HG03097 (cell line): Measurements from ENCODE around the gene TTLL6.

Experiments
- ATAC-seq: cut with Tn5 transposase; IDR thresholded peaks from one replicate; pipeline ENCODE4 v1.9.1; 2021; ENCODE audit not compliant: unreplicated experiment, low FRiP score

Gene TTLL6

DNA sequence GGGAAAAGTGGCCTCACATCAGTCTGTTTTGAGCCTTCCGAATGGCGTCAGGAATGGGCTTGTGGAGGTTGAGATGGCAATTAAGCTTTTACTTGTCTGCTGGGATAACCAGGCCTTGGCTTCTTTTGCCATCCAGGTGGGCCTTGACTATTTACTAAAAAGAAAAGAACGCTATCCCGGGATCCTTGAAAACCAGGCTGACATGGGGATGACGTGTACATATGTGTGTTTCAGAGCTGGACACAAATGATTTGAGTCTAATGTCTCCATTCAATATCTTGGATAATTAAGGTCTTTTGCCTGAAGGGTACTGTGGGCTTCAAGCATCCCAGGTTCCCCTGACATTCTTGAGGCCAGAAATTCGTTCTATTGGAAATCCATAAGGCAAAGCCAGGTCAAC is 55.9 kb downstream of the TTLL6 start:
- ATAC-seq, result no peak

DNA sequence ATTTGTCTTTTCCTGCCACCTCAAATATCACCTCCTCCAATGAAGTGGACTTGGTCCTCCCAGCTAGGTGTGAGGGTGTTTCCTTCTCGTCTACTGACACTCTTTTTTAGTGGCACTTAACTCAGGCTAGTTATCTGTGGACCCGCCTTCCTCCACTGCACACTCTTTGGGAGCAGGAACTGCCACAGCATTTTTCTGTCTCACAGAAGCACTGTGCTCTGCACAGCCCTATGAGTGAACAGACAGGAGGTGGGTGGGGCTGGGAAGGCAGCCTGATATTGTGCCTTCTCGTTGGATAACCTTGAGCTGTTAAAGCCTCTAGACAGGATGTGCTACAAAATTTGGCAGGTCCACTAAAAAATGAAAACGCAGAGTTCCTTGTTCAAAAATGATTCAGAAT is 56.6 kb downstream of the TTLL6 start:
- no peak for ATAC-seq

DNA sequence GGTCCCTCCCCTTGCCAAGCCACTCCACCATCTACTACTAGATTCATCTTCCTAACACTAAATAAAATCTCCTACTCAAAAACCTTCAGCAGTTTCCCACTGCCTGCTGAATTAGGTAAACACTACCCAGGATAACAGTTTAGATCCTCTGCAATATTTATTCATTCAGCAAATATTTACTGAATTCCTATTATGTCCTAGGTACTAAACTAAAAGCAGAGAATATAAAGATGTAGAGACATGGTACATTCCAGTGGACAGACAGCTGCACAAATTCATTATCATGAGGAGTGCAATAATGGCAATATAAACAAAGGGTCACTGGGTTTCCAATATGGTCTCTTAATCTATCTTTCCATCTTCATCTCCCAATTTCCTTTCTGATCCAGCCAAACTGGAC is 57.7 kb downstream of the TTLL6 start:
- ATAC-seq, result no peak

DNA sequence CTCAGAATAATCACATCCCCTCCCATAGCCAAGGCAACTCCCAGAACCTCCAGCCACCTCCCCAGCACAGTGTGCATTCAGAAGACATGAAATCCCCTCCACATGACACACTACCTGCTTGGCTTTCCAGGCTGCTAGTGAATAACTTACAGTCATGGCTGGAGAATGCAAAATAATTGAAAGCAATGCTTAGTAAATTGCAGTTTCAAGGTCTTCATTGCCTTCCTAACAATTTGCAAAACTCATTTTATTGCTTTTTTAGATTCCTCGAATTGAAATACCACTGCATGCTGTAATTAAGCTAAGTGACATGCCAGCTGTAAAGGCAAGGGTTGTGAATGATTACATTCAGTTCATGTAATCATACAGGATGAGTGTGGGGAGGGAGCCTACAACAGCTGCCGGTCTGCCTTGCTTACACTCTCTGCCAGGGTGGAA is 59.5 kb downstream of the TTLL6 start:
- no peak for ATAC-seq

DNA sequence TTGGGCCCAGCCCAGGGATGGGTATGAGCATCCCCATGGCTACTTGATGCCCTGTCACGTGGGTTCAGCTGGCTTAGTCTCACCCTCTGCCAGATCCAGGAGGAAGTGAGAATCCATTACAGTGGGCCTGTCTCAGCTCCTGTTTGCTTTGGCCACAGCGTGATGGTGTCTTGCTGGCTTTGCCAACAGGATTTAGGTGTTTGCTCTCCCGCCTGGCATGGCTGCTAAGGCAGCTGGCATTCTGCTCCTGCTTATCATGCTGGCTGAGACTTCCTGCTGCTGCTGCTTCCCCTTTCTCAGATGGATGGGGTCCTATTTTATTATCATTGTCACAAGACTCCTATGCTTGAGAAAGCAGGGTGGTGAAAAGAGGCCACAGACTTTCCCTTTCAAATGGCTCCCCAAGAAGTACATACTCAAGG is 60.2 kb downstream of the TTLL6 start:
- no peak for ATAC-seq

DNA sequence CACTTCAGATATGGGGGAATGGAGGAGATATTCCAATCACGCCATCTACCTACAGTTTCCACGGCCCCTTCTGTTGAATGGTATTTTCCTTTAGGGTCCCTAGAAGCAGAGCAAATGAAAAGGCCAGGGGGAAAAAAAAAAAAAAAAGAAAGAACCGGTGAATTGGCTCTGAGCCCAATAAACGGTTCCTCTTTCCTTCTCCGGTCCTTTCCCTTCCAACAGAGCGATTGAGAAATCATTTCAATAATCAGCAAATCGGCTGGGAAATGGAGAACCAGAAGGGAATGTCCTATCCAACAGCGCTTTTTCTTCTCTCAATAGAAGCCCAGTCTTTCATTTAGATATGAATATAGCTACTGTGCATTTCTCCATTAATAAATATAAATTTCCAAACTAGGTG is 61.7 kb downstream of the TTLL6 start:
- no peak for ATAC-seq

DNA sequence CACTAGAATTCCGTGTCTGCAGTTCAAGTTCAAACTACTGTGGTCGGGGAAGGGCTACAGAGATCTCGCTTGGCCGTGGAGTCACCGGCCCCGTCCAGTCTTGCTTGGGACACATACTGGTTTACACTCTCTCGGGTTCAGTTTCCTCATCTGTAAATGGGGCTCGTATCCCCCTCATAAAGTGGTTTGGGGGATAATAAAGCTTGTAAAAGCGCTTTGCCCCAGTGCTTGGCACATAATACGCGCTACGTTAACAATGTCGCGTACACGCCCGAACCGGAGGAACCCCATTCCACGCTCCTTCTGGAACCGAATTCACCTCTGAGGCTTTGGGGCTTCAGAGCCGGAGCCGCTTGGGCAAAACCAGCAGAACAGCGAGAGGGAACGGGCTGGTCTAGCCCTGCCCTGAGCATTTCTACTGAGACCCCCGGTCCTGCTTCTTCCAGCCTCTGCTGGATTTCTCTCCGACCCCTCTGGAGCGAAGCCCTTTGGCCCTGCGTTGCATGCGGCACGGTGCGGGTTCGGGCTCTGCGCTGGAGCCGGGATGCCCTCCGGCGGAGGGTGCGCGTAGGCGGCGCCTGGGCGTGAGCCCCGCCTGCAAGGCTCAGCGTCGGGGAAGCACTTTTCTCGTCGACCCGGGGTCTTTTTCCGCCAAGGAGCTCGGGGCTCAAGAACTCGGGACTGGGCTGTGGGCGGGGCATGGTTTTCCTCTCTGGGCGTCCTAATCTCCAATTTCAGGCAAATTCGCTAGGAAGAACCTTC is 62.3 kb downstream of the TTLL6 start:
- no peak for ATAC-seq

DNA sequence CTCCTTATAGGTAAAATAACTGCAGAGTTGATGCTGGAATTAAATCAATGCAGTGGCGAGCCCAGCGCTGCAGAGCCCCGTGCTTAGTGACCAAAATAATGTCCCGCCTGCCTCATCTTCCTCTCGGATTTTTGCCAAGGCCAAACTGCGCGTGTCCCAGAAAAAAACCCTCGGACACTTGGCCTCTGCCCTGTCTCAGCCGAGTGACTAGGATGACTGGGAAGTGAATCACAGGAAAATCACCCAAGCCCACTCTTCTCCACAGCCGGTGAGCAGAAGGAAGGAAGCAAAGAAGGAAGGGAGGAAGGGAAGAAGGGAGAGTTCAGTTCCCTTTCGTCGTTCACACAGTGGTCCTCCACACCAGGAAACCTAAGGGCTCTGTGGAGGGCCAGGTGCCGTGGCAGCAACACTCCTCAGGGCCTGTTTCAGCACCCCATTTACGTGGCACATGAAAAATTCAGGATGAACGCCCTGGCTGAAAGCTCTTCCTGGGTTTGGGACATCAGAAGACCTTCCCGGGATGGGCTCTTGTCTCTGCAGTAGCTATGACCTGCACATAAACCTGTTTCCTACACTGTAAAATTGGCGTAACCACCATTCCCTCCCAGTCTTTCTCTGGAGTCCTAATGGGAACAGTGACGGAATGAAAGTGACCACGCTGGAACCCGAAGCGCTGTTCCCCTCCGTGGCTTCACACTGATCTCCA is 63.1 kb downstream of the TTLL6 start:
- no peak for ATAC-seq

DNA sequence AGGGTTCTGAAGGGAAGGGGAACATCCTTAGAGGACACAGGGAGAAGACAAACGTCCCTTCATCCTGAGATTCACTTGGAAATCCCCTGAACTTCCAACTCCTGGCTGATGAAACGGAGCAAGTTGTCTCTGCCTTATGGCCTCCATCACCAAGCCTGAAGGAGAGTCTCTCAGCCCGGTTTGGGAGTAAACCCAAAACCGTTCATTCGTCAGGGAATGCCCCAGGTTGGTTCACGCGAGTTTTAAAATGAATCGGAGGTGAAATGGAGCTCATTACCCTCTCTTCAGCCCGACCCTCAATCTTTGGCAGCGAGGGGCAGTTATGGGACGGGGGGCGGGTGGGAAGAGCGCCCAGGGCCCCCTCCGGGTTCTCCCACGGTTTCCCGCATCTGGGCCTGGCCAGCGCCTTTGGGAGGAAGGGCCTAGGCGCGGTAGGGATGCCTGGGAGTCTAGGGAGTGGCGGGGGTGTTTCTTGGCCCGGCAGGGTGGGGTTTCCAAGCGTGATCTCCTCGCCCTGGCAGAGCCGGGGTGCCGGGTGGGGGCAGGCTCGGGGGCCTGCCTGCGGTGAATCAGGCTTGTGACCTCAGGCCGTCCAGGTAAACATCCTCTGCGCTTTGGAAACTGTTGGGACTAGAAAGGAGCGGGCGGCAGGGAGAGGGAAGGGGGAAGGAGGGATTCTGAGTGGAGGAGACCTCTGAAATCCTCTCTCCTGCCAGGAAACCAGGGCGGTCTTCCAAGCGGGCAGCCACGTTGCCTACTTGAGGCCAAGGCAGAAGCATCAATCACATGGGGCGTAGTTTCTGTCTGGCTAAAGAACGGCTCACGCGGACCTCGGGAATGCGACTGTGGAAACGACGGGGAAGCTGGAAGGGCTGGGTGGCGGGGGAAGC is 64.4 kb downstream of the TTLL6 start:
- no peak for ATAC-seq

DNA sequence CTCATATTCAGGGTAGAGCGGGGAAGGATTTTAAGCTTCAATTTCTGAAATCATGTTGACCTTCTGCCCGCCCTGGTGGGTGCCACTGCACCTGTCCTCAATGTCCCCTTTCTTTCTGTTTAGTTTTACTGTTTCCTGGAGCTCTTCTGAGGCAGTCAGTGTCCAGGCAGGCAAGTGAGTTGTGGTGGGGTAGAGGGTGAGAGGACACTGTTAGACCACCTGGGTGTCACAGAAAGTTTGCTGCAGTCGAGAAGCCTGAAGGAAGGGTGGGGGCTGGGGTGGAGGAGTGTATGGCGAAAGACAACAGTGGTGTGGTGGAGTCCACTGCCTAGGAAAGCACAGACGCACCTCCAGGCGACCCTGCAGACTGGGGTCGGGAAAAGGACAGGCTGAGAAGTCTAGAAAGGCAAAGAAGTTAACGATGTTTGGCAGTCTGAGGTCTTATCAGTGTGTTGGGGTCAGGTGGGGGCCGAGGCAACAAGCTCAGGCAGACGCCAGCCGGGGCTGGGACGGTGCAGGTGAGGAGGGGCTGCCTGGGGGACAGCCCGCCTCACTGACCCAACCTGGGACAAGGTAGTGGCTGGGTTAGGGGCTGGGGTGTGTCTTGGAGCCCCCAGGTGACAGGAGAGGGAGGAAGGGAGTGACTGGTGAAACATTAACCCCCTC is 65.2 kb downstream of the TTLL6 start:
- ATAC-seq, result no peak

DNA sequence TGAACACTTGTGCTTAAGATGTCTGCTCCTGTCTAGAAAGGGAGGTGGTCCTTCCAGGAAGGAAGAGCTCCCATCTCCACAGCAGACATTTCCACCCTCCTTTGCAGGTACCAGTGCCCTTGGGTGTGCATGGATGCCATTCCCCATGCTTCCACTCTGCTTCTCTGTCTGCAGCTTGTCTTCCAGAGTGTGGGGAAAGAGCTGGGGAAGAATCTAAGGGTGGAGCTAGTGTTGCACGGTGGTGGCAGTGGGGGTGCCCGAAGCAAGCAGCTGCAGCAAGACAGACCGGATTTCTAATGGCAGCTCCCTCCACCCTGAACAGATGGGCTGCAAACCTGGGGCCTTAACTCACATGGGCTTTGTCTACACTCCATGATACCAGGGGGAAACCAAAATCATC is 65.9 kb downstream of the TTLL6 start:
- ATAC-seq, result no peak

DNA sequence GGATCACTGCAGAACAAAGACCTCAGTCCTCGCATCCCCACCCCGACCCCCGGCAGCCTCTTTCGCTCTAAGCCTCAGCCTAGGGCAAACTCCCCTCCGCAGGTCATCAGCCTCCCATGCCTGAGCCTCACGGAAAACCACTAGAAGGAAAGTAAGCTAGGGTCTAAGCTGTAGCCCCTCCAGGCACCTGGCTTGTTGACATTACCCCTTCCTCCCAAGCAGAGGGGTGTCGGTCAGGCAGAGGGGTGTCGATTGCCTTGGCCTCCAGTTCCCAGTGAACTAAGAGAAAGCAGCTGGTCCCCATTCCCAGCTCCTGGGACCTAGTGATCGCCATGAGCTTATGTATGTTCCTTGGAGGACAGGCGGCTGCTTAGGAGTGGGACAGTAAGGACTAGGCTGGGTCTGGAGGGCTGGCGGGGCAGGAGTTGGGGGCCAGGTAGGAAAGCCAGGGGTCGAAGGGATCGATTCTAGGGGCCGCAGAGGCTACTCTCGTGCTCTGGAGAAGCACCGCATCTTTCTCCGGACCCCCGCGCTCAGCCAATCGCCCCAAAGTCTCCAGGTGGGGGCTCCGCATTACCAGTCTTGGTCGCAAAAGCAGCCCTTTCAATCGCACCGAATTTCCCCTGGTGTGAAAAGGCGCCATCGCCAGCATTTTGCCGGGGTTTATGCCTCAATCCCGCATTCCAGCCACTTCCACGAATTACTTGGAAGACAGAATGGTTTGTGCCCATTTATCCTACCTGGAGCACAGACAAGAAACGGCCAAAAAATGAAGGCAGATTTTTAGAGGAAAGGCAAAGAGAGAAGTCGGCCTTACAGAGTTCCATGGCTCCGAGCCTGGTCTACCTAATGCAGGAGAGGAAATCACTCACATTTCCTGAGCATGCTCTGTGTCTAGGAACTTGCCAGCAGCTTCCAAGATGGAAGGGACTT is 67.1 kb downstream of the TTLL6 start:
- no peak for ATAC-seq

DNA sequence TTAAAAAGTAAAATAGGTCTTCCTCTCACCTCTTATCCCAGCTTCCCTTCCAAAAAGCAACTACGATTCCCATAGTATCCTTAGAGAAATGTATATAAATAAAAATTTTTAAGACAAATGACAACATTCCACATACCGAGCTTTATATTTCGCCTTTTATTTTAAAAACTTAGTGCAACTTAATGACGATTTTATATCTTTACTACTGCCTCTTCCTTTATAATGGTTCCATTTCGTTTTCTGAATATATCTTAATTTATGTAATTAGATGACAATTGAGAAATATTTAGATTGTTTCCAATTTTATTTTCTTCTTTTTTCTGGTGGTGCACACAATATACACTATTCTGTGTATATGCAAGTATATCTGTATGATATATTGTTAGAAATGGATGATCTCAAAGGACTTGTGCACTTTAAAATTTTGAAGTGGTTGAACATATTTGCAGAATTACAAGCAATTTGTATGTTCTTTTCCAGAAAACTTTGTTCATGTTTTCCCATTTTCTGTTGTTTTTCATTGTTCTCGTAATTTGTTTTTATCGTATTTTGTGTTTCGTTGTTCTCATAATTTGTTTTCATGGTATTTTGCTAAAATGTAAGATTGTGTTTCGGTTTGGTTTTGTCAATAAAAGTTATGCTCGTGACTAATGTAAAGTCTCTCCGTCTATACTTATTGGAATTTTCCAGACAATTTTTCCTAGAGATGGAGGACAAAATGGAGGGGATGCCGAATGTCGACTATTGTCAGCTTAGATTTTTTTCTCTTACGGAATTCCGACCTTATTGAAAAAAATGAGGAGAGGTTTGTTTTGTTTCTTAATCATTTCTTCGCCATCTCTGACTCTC is 68.1 kb downstream of the TTLL6 start:
- ATAC-seq, result no peak

DNA sequence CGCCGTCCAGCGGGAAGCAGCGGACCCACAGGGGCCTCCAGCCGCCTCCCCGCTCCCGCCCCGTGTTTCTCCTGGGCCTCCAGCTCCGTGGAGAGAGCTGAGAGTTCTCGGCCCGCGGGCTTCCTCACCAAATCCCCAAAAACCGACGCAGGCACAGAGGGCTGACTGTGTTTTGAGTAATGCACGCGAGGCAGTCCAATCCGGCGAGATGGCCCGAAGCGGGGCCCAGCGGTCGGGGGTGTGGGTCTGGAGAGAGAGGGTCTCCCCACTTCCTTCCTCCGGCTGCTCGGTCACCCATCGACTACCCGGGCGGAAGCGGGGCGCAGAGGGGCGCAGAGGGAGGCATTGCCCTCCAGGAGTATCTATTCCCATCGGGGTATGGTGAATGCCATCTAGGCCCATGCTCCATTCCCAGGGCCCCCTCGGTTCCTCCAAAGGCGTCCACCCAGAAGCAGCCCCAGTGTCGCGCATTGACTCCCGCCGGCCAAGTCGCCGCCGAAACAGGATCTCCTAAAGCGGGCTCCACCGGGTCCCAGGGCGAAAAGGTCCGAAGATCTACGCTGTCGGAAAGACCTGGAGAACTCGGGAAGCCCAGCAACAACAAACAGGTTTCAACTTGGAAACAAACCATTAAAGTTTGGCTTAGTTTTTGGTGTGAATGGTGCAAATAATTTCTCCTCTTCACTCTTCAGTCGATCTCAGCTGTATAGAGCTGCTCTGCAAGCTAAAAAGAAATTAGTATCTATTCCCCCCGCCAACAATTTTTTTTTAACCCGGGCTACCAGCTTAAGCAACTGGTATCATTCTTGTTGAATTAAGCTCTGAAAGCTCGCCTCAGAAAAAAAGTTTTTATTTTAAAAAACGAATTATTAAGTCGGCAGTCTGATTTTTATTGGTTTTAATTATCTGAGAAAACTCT is 69.3 kb downstream of the TTLL6 start:
- ATAC-seq, result no peak

DNA sequence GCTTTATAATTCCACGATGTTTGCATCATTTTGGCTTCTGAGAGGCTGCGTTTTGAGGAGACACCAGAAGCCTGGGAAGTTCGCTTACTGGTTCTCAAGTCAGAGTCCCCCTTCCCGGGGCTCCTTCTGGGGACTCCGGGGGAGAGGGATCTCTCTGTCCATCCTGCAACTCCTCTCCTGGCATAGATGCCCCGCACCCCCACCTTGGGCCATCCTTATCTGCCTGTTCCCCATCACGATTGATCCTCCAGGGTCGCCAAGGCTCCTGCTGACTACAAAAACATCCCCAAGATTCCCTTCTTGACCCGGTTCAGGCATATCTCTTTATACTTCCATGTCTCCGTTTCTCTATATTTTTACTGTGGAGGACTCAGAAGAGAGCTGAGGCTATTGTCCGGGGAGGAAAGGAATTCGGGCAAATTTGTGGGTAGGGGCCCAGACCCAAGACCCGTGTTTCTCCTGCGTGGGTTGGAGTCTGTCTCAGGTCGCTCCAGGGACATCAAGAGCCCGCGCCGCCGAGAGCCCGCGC is 70.0 kb downstream of the TTLL6 start:
- no peak for ATAC-seq

DNA sequence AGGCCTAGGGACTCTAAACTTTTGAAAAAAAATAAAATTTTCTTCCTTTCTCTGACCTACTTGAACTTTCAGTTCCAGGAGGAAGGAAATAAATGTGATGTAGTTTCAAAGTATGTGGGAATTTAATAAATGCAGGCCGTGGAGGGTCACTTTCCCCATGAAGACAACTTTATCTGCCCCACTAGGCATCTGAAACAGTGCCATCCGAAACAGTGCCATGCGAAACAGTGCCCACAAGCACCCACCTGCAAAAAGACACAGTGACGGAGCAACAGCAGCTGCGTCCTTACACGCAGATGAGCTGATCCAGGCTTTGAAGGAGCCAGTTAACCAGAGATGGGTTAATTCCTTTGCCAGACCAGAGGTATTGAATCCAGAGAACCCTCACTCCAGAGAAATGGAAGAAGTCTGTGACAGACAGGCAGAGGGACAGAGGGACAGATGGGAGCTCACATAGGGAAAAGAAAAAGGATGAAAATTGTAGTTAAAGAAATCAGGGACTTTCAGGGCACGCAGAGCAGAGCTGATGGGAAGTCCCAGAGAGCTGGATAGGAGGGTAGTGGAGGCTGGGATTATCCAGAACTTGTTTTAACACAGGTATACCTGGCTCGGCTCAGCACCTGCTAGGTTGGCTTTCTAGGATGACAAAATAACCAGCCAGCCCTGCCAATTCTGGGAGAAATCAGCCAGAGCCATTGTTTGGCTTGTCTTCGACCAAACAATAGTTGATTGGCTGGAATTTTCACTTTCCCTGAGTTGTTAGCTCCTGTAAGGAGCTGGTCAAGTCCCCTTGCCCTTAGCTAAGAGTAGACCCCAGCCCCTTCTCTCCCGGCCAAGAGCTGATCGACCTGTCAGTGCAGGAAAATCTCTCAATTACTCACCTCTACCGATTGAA is 71.4 kb downstream of the TTLL6 start:
- ATAC-seq, result no peak
